ENCODE measurements around the gene PTHLH. TPM values are rescaled to one million over a fixed set of nuclear protein-coding genes. Genes with fewer than 3 reads are reported as not detected.

Gene PTHLH
- polyA plus RNA-seq, 3 donors, result not detected

DNA sequence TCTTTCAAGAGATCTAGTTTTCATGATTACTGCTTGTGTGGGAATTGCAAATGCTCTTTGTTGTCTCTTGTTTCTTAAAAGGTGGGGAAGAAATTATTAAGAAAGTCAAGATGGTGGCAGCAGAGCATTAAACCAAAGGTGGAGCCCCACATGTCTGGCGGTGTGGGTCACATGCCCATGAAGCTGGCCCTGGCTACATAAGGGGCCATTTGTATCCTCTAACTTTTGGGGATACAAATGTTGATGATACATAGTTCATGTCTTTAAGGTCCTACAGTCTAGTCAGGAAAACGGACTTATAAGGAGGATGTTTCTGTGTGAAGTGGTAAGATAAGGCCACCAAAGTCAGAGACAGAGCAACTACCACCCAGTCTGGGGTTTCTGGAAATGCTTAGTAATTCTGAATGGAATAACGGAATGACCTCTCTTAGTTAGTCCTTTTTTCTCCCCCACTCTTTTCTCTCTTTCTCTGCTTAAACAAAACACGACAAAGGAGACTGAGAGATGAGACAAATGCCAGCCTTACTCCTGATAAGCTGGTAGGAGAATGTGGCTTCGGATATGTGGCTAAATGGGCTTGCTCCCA lies 39.9 kb upstream of the PTHLH start:
- Mint-ChIP-seq H3K9me3 (peaks cover 0 to 19% (median 8%) of the 10 kb centered on the region in 7 donors), H3K4me3 (no peak overlapping the region), H3K27me3 (ENCODE audit: low read depth in 3 of 3) (peaks cover 0 to 3% (median 0%) of the 10 kb centered on the region in 3 donors), H3K36me3 (no peaks in the 10 kb centered on the region), H3K27ac (no peak overlapping the region), H3K4me1 (no peaks in the 10 kb centered on the region)
- TF ChIP-seq, protein P1, sequence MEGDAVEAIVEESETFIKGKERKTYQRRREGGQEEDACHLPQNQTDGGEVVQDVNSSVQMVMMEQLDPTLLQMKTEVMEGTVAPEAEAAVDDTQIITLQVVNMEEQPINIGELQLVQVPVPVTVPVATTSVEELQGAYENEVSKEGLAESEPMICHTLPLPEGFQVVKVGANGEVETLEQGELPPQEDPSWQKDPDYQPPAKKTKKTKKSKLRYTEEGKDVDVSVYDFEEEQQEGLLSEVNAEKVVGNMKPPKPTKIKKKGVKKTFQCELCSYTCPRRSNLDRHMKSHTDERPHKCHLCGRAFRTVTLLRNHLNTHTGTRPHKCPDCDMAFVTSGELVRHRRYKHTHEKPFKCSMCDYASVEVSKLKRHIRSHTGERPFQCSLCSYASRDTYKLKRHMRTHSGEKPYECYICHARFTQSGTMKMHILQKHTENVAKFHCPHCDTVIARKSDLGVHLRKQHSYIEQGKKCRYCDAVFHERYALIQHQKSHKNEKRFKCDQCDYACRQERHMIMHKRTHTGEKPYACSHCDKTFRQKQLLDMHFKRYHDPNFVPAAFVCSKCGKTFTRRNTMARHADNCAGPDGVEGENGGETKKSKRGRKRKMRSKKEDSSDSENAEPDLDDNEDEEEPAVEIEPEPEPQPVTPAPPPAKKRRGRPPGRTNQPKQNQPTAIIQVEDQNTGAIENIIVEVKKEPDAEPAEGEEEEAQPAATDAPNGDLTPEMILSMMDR (IDR thresholded peaks at IDR 0.05), result no peak
- WGBS (ENCODE audit: insufficient coverage), result 86% methylated on average over 2 of the region's 5 CpGs
- Histone ChIP-seq H3K36me3 (replicated peaks in 1 of 2; ENCODE audit: control insufficient read depth in 1 of 2, insufficient read depth in 2 of 2, low read length in 2 of 2) (no peaks in the 10 kb centered on the region), H3K4me3 (replicated peaks in 1 of 3; ENCODE audit: low read depth in 2 of 3, low read length in 3 of 3) (no peak overlapping the region), H3K79me2 (ENCODE audit: insufficient read depth, low read length) (no peaks in the 10 kb centered on the region), H3K27me3 (ENCODE audit: control insufficient read depth in 2 of 2, insufficient read depth in 2 of 2, low read length in 2 of 2) (no peaks in the 10 kb centered on the region), H3K4me2 (replicated peaks; ENCODE audit: extremely low read depth, low read length, poor library complexity, severe bottlenecking) (no peak overlapping the region), H3K27ac (ENCODE audit: low read depth in 1 of 2, low read length in 2 of 2) (no peak overlapping the region), H3K9me3 (replicated peaks in 1 of 2; ENCODE audit: control insufficient read depth in 1 of 2, insufficient read depth in 1 of 2, low read length in 2 of 2) (peaks cover 0 to 4% of the 10 kb centered on the region in 2 donors), H2AFZ (ENCODE audit: insufficient read depth, low read depth, low read length, poor library complexity, severe bottlenecking) (no peak overlapping the region), H4K20me1 (ENCODE audit: insufficient read depth, low read length) (no peaks in the 10 kb centered on the region), H3K9ac (ENCODE audit: insufficient read depth, low read length, poor library complexity, severe bottlenecking) (no peak overlapping the region), H3K4me1 (ENCODE audit: control insufficient read depth in 1 of 2, insufficient read depth in 2 of 2, low read length in 2 of 2) (no peaks in the 10 kb centered on the region)
- intact Hi-C loops (cut with micrococcal nuclease), result no loop called here
- DNase-seq, result no peak

DNA sequence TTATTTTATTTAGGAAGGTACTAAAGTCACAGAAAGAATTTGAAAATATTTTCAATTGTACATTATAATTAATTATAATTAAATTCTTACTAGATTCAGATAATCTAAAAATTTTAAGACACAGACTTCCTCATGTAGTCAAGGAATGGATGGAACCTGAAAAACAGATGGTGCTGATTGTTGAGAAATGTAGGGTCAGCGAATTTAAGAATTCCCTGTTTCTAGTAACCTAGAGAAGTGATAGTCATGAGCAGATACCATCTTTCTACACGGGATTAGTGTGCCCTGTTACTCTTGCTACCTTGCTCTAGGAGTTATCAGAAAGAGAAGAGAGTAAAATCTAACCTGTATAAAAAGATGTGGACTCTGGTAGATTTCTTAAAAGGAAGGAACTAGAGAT lies 37.5 kb upstream of the PTHLH start:
- Histone ChIP-seq H2AFZ (ENCODE audit: insufficient read depth, low read depth, low read length, poor library complexity, severe bottlenecking) (no peak overlapping the region), H3K79me2 (ENCODE audit: insufficient read depth, low read length) (no peaks in the 10 kb centered on the region), H3K27ac (ENCODE audit: low read depth in 1 of 2, low read length in 2 of 2) (no peak overlapping the region), H3K36me3 (replicated peaks in 1 of 2; ENCODE audit: control insufficient read depth in 1 of 2, insufficient read depth in 2 of 2, low read length in 2 of 2) (no peaks in the 10 kb centered on the region), H3K9me3 (replicated peaks in 1 of 2; ENCODE audit: control insufficient read depth in 1 of 2, insufficient read depth in 1 of 2, low read length in 2 of 2) (peaks cover 0 to 4% of the 10 kb centered on the region in 2 donors), H3K27me3 (ENCODE audit: control insufficient read depth in 2 of 2, insufficient read depth in 2 of 2, low read length in 2 of 2) (no peaks in the 10 kb centered on the region), H3K9ac (ENCODE audit: insufficient read depth, low read length, poor library complexity, severe bottlenecking) (no peak overlapping the region), H3K4me1 (ENCODE audit: control insufficient read depth in 1 of 2, insufficient read depth in 2 of 2, low read length in 2 of 2) (no peaks in the 10 kb centered on the region), H3K4me2 (replicated peaks; ENCODE audit: extremely low read depth, low read length, poor library complexity, severe bottlenecking) (no peak overlapping the region), H3K4me3 (replicated peaks in 1 of 3; ENCODE audit: low read depth in 2 of 3, low read length in 3 of 3) (no peak overlapping the region), H4K20me1 (ENCODE audit: insufficient read depth, low read length) (no peaks in the 10 kb centered on the region)
- DNase-seq, result no peak
- no CpG with 5 or more reads among the region's 2 CpGs for WGBS (ENCODE audit: insufficient coverage)
- Mint-ChIP-seq H3K4me3 (no peak overlapping the region), H3K27me3 (ENCODE audit: low read depth in 3 of 3) (peaks cover 0 to 3% (median 0%) of the 10 kb centered on the region in 3 donors), H3K27ac (no peak overlapping the region), H3K36me3 (no peaks in the 10 kb centered on the region), H3K9me3 (peaks cover 0 to 14% (median 12%) of the 10 kb centered on the region in 7 donors), H3K4me1 (no peaks in the 10 kb centered on the region)
- intact Hi-C loops (cut with micrococcal nuclease), result no loop called here
- TF ChIP-seq, protein P1 (IDR thresholded peaks at IDR 0.05), result no peak
